Measurements from ENCODE around the gene PCCA.
"Not testable (repeated sequence)": the region's sequence is repeated elsewhere in the genome, so short reads cannot be mapped to it uniquely, and the experiment has no call there.

DNA sequence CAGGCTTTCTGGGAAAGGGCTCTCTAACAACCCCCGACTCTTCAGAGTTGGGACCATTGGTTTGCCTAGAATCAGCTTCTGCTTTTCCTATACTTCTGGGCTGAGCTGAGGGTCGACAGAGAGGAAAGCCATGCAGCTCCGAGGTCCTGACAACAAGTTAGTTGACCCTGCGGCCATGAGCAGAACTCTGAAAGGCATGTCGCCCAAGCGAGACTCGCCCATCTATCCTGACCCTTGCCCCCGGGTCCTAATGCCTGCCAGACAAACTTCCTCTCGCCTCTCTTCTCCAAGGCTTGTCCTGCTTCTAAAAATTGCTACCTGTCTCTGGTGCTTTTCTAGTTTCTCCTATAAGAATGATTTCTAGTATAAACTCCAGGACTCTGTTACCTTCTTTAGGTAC, 9.9 kb upstream of the PCCA start:
- TF ChIP-seq BHLHE40 (IDR thresholded peaks at IDR 0.05; ENCODE audit: borderline replicate concordance); LEF1 (IDR thresholded peaks at IDR 0.05; ENCODE audit: borderline replicate concordance); TARDBP (IDR thresholded peaks at IDR 0.05); SP1 (IDR thresholded peaks at IDR 0.05); SUZ12 (IDR thresholded peaks at IDR 0.05); HDGF (IDR thresholded peaks at IDR 0.05; ENCODE audit: borderline replicate concordance); NFRKB (IDR thresholded peaks at IDR 0.05); FOXM1 (IDR thresholded peaks at IDR 0.05; ENCODE audit: borderline replicate concordance); ELF4 (IDR thresholded peaks at IDR 0.05); ARNT (IDR thresholded peaks at IDR 0.05); CTBP1 (IDR thresholded peaks at IDR 0.05; ENCODE audit: borderline replicate concordance): not testable (repeated sequence)
